GM10248 (cell line): ENCODE measurements around the gene SNRNP35.
"Not testable (repeated sequence)": the region's sequence is repeated elsewhere in the genome, so short reads cannot be mapped to it uniquely, and the experiment has no call there.

Experiments used
- CTCF ChIA-PET: fragments of 300-600 bp; sonication (Branson Sonifier 250); formaldehyde crosslinking; extraction: SDS; loops from one replicate; lab custom pipeline; 2021; ENCODE audit warnings: antibody characterized with exemption; lab: Yijun Ruan, JAX
- POLR2A ChIA-PET: fragments of 350-650 bp; sonication (Branson Sonifier 250); formaldehyde crosslinking; extraction: SDS; loops from one replicate; lab custom pipeline; 2020; ENCODE audit warnings: antibody characterized with exemption; lab: Yijun Ruan, JAX
- DNase-seq: peaks from one replicate; pipeline ENCODE4 v3.0.0; 2012; ENCODE audit errors: extremely low spot score
- CTCF ChIP-seq: IDR thresholded peaks from 2 replicates; pipeline ENCODE4 v1.5.1; 2012; ENCODE audit warnings: mild to moderate bottlenecking, low read depth; ENCODE audit errors: extremely low read depth, missing control alignments, control extremely low read depth

The SNRNP35 gene

GRCh38 chr12:123491481-123491880 is 33.5 kb downstream of the SNRNP35 start:
- CTCF ChIA-PET: interaction anchor here (1.4 kb wide), 1 partner anchor 9 kb away, joined by 3 read pairs; no protein-coding TSS in a partner anchor
- POLR2A ChIA-PET: no interaction called here
- TF ChIP-seq CTCF: no peak
- no peak for DNase-seq

GRCh38 chr12:123492339-123493039 is 34.5 kb downstream of the SNRNP35 start:
- CTCF ChIA-PET: interaction anchor here (1.4 kb wide), 1 partner anchor 10 kb away, joined by 3 read pairs; no protein-coding TSS in a partner anchor
- DNase-seq, POLR2A ChIA-PET: not testable (repeated sequence)

- DNase-seq: no peak
- ChIA-PET POLR2A (no interaction called here), CTCF (interaction anchor here (1.0 to 1.1 kb wide), 2 partner anchors 25 to 65 kb away, joined by 3 read pairs; no protein-coding TSS in a partner anchor)
- TF ChIP-seq CTCF: no peak
These were observed 36.3 kb downstream of the SNRNP35 start for GRCh38 chr12:123494124-123494851.

GRCh38 chr12:123497065-123497464 is 39.1 kb downstream of the SNRNP35 start:
- TF ChIP-seq CTCF: no peak
- DNase-seq: no peak
- POLR2A ChIA-PET: interaction anchor here (1.2 kb wide), 1 partner anchor 20 kb away, joined by 4 read pairs; no protein-coding TSS in a partner anchor
- CTCF ChIA-PET: no interaction called here

- POLR2A ChIA-PET: interaction anchor here (0.5 to 1.2 kb wide), 3 partner anchors 11 to 82 kb away, joined by 3 to 5 read pairs (median 4); no protein-coding TSS in a partner anchor
- no peak for TF ChIP-seq CTCF
- CTCF ChIA-PET: interaction anchor here (0.9 kb wide), 1 partner anchor 11 kb away, joined by 3 read pairs; no protein-coding TSS in a partner anchor
- no peak for DNase-seq
These were observed 40.3 kb downstream of the SNRNP35 start for GRCh38 chr12:123498126-123498825.

- no peak for TF ChIP-seq CTCF
- no peak for DNase-seq
- CTCF ChIA-PET: no interaction called here
- POLR2A ChIA-PET: no interaction called here
These were observed 41.4 kb downstream of the SNRNP35 start for GRCh38 chr12:123499332-123499731.
